Activated CD4-positive, alpha-beta T cell treated with anti-CD3 and anti-CD28 coated beads for 36 hours (primary cell): ENCODE data around the gene UBN1. TPM values are rescaled to one million over a fixed set of nuclear protein-coding genes. Genes with fewer than 3 reads are reported as not detected.

Experiments used
- ATAC-seq: fragments of 200-7000 bp; cut with Tn5 transposase; one replicate; pipeline ENCODE4 v1.10.0; 2021; ENCODE audit warnings: mild to moderate bottlenecking, moderate library complexity
- CTCF ChIA-PET: fragments of 350-600 bp; sonication (Branson Sonifier 250); formaldehyde crosslinking; loops from one replicate; lab custom pipeline; 2021; ENCODE audit warnings: antibody characterized with exemption; lab: Charles Lee
- POLR2A ChIA-PET: fragments of 350-600 bp; sonication (Branson Sonifier 250); formaldehyde crosslinking; loops from one replicate; lab custom pipeline; 2021; ENCODE audit warnings: antibody characterized with exemption, inconsistent platforms; lab: Charles Lee
- DNase-seq: peaks from one replicate; pipeline ENCODE4 v3.0.0-alpha.2; 2020
- H3K27ac Mint-ChIP-seq: one replicate; pipeline ENCODE4 v1.8.0; 2021; ENCODE audit warnings: mixed read lengths
- H3K27me3 Mint-ChIP-seq: one replicate; pipeline ENCODE4 v1.8.0; 2021; ENCODE audit warnings: mixed read lengths
- H3K36me3 Mint-ChIP-seq: one replicate; pipeline ENCODE4 v1.8.0; 2021; ENCODE audit warnings: low read depth, mixed read lengths
- H3K4me1 Mint-ChIP-seq: one replicate; pipeline ENCODE4 v1.8.0; 2021; ENCODE audit warnings: mixed read lengths
- H3K4me3 Mint-ChIP-seq: one replicate; pipeline ENCODE4 v1.8.0; 2021; ENCODE audit warnings: mild to moderate bottlenecking, moderate library complexity, mixed read lengths
- H3K9me3 Mint-ChIP-seq: one replicate; pipeline ENCODE4 v1.8.0; 2021; ENCODE audit warnings: low read depth, mixed read lengths
- intact Hi-C, 2 experiments: fragments of 100-400 bp; cut with DNase I in 1 of 2; cut with micrococcal nuclease in 1 of 2; formaldehyde crosslinking; loops; one replicate each; pipeline versions ENCODE4 v1.14.2 to v1.15.1; 2022 to 2024; cut with DNase I, micrococcal nuclease
- total RNA-seq, 2 experiments: library from RNA; stranded (reverse); gene quantifications; one replicate each; pipeline ENCODE4 v1.2.3, GENCODE V29; 2021

UBN1 gene
- total RNA-seq, 2 experiments from 2014 or later, result 19.3 to 23.0 TPM

- peak overlapping the region; percentile 74 for H3K4me3 Mint-ChIP-seq
- ChIA-PET CTCF (interaction anchor here (0.7 to 1.2 kb wide), 4 partner anchors 33 to 232 kb away, joined by 3 to 6 read pairs (median 4); partner anchors contain the start of genes ANKS3 and DNAAF8), POLR2A (interaction anchor here (0.6 to 1.5 kb wide), 6 partner anchors 9 to 293 kb away, joined by 3 to 10 read pairs (median 4); partner anchors contain the start of genes ANKS3 and DNAAF8)
- H3K27ac Mint-ChIP-seq, result peak overlapping the region; percentile 58
- no peaks in the 10 kb centered on the region for H3K9me3 Mint-ChIP-seq
- peaks cover 16% of the 10 kb centered on the region for H3K36me3 Mint-ChIP-seq
- intact Hi-C loops, result loop anchor here (1.0 to 5.0 kb wide), 15 partner anchors 35 to 495 kb away; partner anchors contain the start of genes ANKS3 (in 2 of the 2), DNAAF8 (in 2 of the 2), GLYR1 (in 2 of the 2) and UBN1 (in 2 of the 2)
- ATAC-seq (peak; percentile 98), DNase-seq (peak; percentile 92)
- H3K27me3 Mint-ChIP-seq, result no peaks in the 10 kb centered on the region
- H3K4me1 Mint-ChIP-seq, result peaks cover 14% of the 10 kb centered on the region
Observed at GRCh38 chr16:4802659-4803287, 44.5 kb upstream of the UBN1 start.

- peak overlapping the region; percentile 74 for H3K4me3 Mint-ChIP-seq
- no peaks in the 10 kb centered on the region for H3K9me3 Mint-ChIP-seq
- DNase-seq, result no peak
- peaks cover 16% of the 10 kb centered on the region for H3K36me3 Mint-ChIP-seq
- no peak overlapping the region for H3K27ac Mint-ChIP-seq
- no peaks in the 10 kb centered on the region for H3K27me3 Mint-ChIP-seq
- CTCF ChIA-PET, result interaction anchor here (0.7 to 1.2 kb wide), 3 partner anchors 32 to 231 kb away, joined by 3 to 6 read pairs (median 3); partner anchors contain the start of genes ANKS3 and DNAAF8
- no peak for ATAC-seq
- POLR2A ChIA-PET, result interaction anchor here (1.0 to 1.5 kb wide), 4 partner anchors 8 to 69 kb away, joined by 3 to 10 read pairs (median 4); partner anchors contain the start of genes ANKS3 and DNAAF8
- peaks cover 14% of the 10 kb centered on the region for H3K4me1 Mint-ChIP-seq
- intact Hi-C loops, result loop anchor here (2.0 to 5.0 kb wide), 7 partner anchors 44 to 496 kb away; partner anchors contain the start of genes ALG1 (in 1 of the 2), ANKS3 (in 1 of the 2), DNAAF8 (in 1 of the 2) and GLYR1 (in 1 of the 2)
Observed at GRCh38 chr16:4803401-4803844, 43.9 kb upstream of the UBN1 start.

DNA sequence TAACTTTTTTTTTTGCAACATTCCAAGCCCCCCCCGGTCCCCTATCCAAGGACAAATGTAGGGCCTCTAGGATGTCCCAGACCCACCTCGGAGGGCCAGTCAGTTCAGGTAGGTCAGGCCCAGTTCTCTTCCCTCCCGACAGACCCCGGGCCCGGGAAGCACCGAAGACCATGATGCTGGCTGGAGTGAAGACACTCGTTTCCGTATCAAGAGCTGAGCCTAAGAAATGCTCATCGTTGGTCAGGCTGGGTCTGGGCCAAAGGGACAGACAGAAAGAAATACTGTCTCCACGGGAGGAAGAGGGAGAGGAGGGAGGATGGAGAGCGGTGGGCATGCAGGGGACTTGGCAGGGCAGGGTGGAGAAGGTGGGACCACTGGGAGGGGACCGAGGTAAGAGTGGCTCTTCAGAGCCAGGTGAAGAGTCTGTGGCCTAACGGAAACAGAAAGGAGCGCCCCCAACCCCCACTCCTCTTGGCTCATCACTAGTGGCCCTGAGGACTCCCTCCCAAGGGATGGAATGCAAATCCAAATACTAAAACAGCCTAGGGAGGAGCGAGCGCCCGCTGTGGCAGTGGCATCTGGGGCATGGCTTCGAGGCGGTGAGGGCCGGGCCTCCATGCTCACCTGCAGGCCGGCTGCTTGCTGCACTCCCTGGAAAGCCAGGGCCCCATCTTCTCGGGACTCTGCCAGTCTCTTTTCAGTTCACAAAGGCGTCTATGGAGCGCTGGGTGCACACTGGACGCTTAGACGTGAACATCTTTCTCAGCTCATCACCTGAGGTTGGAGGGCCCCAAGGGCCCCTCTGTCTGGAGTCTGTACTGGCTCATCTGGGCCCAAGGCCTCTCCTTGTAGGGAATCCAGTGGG is 43.2 kb upstream of the UBN1 start:
- H3K27me3 Mint-ChIP-seq, result no peaks in the 10 kb centered on the region
- no peak overlapping the region for H3K27ac Mint-ChIP-seq
- H3K4me1 Mint-ChIP-seq, result peaks cover 14% of the 10 kb centered on the region
- DNase-seq, result no peak
- ATAC-seq, result no peak
- no peak overlapping the region for H3K4me3 Mint-ChIP-seq
- POLR2A ChIA-PET, result interaction anchor here (0.6 to 1.5 kb wide), 2 partner anchors 18 to 70 kb away, joined by 3 to 10 read pairs; partner anchors contain the start of genes ANKS3 and DNAAF8
- H3K36me3 Mint-ChIP-seq, result peaks cover 16% of the 10 kb centered on the region
- no peaks in the 10 kb centered on the region for H3K9me3 Mint-ChIP-seq
- CTCF ChIA-PET, result no interaction called here
- intact Hi-C loops, result loop anchor here (2.0 to 5.0 kb wide), 7 partner anchors 43 to 497 kb away; partner anchors contain the start of genes ALG1 (in 1 of the 2), ANKS3 (in 1 of the 2), DNAAF8 (in 1 of the 2) and GLYR1 (in 1 of the 2)

GRCh38 chr16:4805231-4805630 is 42.0 kb upstream of the UBN1 start:
- no peak overlapping the region for H3K4me3 Mint-ChIP-seq
- ChIA-PET POLR2A (no interaction called here), CTCF (no interaction called here)
- H3K9me3 Mint-ChIP-seq, result no peaks in the 10 kb centered on the region
- H3K27ac Mint-ChIP-seq, result no peak overlapping the region
- peaks cover 14% of the 10 kb centered on the region for H3K4me1 Mint-ChIP-seq
- DNase-seq (no peak), ATAC-seq (no peak)
- peaks cover 16% of the 10 kb centered on the region for H3K36me3 Mint-ChIP-seq
- H3K27me3 Mint-ChIP-seq, result no peaks in the 10 kb centered on the region
- intact Hi-C loops, result no loop called here

GRCh38 chr16:4806280-4806679 is 41.0 kb upstream of the UBN1 start:
- ChIA-PET CTCF (no interaction called here), POLR2A (no interaction called here)
- ATAC-seq (no peak), DNase-seq (no peak)
- H3K36me3 Mint-ChIP-seq, result peaks cover 16% of the 10 kb centered on the region
- H3K4me3 Mint-ChIP-seq, result no peak overlapping the region
- H3K9me3 Mint-ChIP-seq, result no peaks in the 10 kb centered on the region
- H3K27ac Mint-ChIP-seq, result no peak overlapping the region
- H3K27me3 Mint-ChIP-seq, result no peaks in the 10 kb centered on the region
- peaks cover 10% of the 10 kb centered on the region for H3K4me1 Mint-ChIP-seq
- intact Hi-C loops, result no loop called here

- ChIA-PET POLR2A (no interaction called here), CTCF (no interaction called here)
- no peak for DNase-seq
- Mint-ChIP-seq H3K27ac (no peak overlapping the region), H3K9me3 (no peaks in the 10 kb centered on the region), H3K4me3 (no peak overlapping the region), H3K36me3 (peaks cover 36% of the 10 kb centered on the region), H3K27me3 (no peaks in the 10 kb centered on the region), H3K4me1 (no peaks in the 10 kb centered on the region)
- intact Hi-C loops, result no loop called here
- ATAC-seq, result no peak
Observed at GRCh38 chr16:4811242-4811641, 36.0 kb upstream of the UBN1 start.

DNA sequence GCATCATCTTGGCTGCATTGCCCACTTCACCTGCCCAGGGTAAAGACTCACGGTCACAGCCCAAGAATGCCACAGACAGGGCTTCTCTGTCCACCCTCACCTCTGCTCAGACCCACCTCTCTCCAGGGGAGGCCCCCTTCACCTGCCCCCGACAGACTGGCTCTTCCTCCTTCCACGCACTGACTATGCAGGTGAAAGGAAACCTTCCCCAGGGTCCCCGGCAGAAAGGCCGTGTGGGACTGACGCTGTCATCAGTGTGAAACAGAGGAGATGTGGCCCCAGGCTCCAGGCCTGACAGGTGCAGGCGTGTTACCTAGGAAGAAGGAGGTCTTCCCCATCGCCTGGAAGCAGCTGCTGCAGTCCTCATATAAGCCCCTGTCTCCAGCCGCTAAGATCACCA is 35.5 kb upstream of the UBN1 start:
- CTCF ChIA-PET, result no interaction called here
- Mint-ChIP-seq H3K36me3 (peaks cover 39% of the 10 kb centered on the region), H3K27ac (no peak overlapping the region)

DNA sequence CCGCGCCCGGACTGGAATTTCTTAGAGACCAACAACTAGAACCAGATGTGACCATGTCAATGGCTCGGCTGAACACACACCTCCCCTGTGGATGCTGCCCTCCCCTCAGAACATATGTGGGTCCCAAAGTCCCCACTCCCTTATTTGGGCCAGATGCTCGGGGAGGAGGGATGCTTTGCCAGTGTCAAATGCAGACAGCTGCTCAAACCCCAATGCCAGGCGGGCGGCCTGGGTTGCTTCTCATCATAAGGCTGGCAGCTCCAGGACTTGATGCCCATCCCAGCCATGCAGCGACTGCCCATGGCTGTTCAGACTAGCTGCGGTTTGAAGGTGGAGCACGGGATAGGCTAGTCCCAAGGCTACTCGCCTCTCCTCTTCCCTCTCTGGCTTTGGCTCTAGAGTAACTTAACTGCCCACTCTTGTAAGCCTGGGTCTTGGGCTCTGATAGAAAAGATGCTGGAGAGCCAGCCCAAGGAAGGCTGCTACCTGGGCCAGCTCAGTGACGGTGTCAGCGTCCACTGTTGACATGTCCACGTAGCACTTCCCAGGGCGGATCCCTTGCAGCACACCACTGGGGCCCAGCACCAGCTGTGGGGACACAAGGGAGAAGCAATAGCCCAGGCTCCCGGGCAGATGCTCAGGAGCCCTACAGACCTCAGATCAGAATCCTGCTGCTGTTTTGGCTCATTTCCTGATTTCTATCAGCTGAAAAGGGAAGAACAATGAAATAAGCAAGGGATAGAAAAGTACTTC is 33.9 kb upstream of the UBN1 start:
- POLR2A ChIA-PET, result no interaction called here
- no peak overlapping the region for H3K4me3 Mint-ChIP-seq
- CTCF ChIA-PET, result interaction anchor here (0.7 kb wide), 1 partner anchor 78 kb away, joined by 4 read pairs; no protein-coding TSS in a partner anchor
- peaks cover 39% of the 10 kb centered on the region for H3K36me3 Mint-ChIP-seq
- peak overlapping the region; percentile 20 for H3K27ac Mint-ChIP-seq
- ATAC-seq, result no peak
- H3K9me3 Mint-ChIP-seq, result no peaks in the 10 kb centered on the region
- H3K27me3 Mint-ChIP-seq, result no peaks in the 10 kb centered on the region
- DNase-seq, result no peak
- intact Hi-C loops, result no loop called here
- no peaks in the 10 kb centered on the region for H3K4me1 Mint-ChIP-seq

More for the DNA sequence above, 35.5 kb upstream of the UBN1 start:
- Mint-ChIP-seq H3K27me3 (no peaks in the 10 kb centered on the region), H3K4me1 (no peaks in the 10 kb centered on the region), H3K4me3 (no peak overlapping the region), H3K9me3 (no peaks in the 10 kb centered on the region)
- DNase-seq, result no peak
- POLR2A ChIA-PET, result interaction anchor here (0.7 kb wide), 1 partner anchor 9 kb away, joined by 4 read pairs; the partner anchor contains the start of gene ROGDI
- intact Hi-C loops, result no loop called here
- ATAC-seq, result no peak

GRCh38 chr16:4814046-4814445 is 33.2 kb upstream of the UBN1 start:
- H3K36me3 Mint-ChIP-seq, result peaks cover 44% of the 10 kb centered on the region
- CTCF ChIA-PET, result no interaction called here

GRCh38 chr16:4814542-4815173 is 32.6 kb upstream of the UBN1 start:
- Mint-ChIP-seq H3K27ac (no peak overlapping the region), H3K36me3 (peaks cover 46% of the 10 kb centered on the region), H3K9me3 (no peaks in the 10 kb centered on the region), H3K27me3 (no peaks in the 10 kb centered on the region), H3K4me3 (no peak overlapping the region), H3K4me1 (no peaks in the 10 kb centered on the region)
- intact Hi-C loops, result no loop called here
- ChIA-PET POLR2A (no interaction called here), CTCF (no interaction called here)
- DNase-seq (no peak), ATAC-seq (no peak)

More at GRCh38 chr16:4814046-4814445, 33.2 kb upstream of the UBN1 start:
- Mint-ChIP-seq H3K9me3 (no peaks in the 10 kb centered on the region), H3K4me3 (no peak overlapping the region), H3K27me3 (no peaks in the 10 kb centered on the region), H3K27ac (no peak overlapping the region), H3K4me1 (no peaks in the 10 kb centered on the region)
- POLR2A ChIA-PET, result no interaction called here
- no peak for ATAC-seq
- DNase-seq, result no peak
- intact Hi-C loops, result no loop called here
